ENCODE data around the gene GPX4. TPM values are rescaled to one million over a fixed set of nuclear protein-coding genes. Genes with fewer than 3 reads are reported as not detected.
A peak's percentile ranks its signal among the peaks of the same experiment; 100 is the strongest.

Gene GPX4
- total and polyA plus RNA-seq, 2 donors = 194 to 546 TPM

DNA sequence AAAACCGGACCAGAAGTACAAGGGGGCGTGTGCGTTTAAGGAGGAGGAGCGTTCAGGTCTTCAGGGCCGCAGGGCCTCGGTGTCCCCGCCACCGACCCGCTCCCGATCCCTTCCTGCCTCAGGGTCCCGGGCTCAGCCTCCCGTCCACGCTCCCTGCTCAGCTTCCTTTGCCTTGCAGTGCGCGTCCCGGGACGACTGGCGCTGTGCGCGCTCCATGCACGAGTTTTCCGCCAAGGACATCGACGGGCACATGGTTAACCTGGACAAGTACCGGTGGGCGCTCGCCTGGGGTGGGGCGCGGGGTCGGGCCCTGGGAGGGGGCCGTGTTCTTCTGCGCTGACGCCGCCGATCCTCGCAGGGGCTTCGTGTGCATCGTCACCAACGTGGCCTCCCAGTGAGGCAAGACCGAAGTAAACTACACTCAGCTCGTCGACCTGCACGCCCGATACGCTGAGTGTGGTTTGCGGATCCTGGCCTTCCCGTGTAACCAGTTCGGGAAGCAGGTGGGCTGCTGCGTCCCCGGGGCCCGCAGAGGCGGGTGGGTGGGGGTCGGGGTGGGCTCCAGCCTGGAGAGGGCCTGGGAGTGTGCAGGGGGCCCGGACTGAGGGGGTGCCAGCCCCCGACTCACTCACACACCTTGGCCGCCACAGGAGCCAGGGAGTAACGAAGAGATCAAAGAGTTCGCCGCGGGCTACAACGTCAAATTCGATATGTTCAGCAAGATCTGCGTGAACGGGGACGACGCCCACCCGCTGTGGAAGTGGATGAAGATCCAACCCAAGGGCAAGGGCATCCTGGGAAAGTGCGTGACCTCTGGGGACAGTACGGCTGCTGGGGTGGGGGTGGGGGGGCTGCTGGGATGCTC is 1.4 kb downstream of the GPX4 start:
- Histone ChIP-seq H3K36me3 (ENCODE audit: control insufficient read depth in 2 of 2, insufficient read depth in 2 of 2, low read length in 1 of 2) (peaks cover 28 to 42% of the 10 kb centered on the region in 2 donors), H3K4me1 (ENCODE audit: control insufficient read depth in 2 of 2, insufficient read depth in 2 of 2, low read length in 2 of 2) (peaks cover 19 to 41% of the 10 kb centered on the region in 2 donors), H3K27ac (ENCODE audit: low read depth in 1 of 2, low read length in 1 of 2) (peak overlapping the region; percentile 19 to 77), H3K27me3 (ENCODE audit: control insufficient read depth in 2 of 2, insufficient read depth in 1 of 2, low read length in 1 of 2) (peaks cover 0 to 4% of the 10 kb centered on the region in 2 donors), H3K9me3 (ENCODE audit: control insufficient read depth in 2 of 2, insufficient read depth in 1 of 2, low read length in 1 of 2) (no peaks in the 10 kb centered on the region), H3K4me3 (ENCODE audit: low read length in 2 of 2) (peak overlapping the region; percentile 47 to 87)
- WGBS = 52% methylated on average over 69 of the region's 69 CpGs
- no peak for DNase-seq (ENCODE audit: low read depth in 6 of 9, low spot score in 9 of 9)

GRCh38 chr19:1105873-1106840 is 2.4 kb downstream of the GPX4 start:
- Histone ChIP-seq H3K4me1 (ENCODE audit: control insufficient read depth in 2 of 2, insufficient read depth in 2 of 2, low read length in 2 of 2) (peaks cover 18 to 34% of the 10 kb centered on the region in 2 donors), H3K27ac (ENCODE audit: low read depth in 1 of 2, low read length in 1 of 2) (no peak overlapping the region), H3K4me3 (ENCODE audit: low read length in 2 of 2) (no peak overlapping the region), H3K27me3 (ENCODE audit: control insufficient read depth in 2 of 2, insufficient read depth in 1 of 2, low read length in 1 of 2) (peaks cover 0 to 4% of the 10 kb centered on the region in 2 donors), H3K9me3 (ENCODE audit: control insufficient read depth in 2 of 2, insufficient read depth in 1 of 2, low read length in 1 of 2) (no peaks in the 10 kb centered on the region), H3K36me3 (ENCODE audit: control insufficient read depth in 2 of 2, insufficient read depth in 2 of 2, low read length in 1 of 2) (peaks cover 34 to 51% of the 10 kb centered on the region in 2 donors)
- WGBS = 96% methylated on average over 32 of the region's 32 CpGs
- no peak for DNase-seq (ENCODE audit: low read depth in 6 of 9, low spot score in 9 of 9)

GRCh38 chr19:1106841-1107660 is 3.3 kb downstream of the GPX4 start:
- 92% methylated on average over 17 of the region's 17 CpGs for WGBS
- Histone ChIP-seq H3K9me3 (ENCODE audit: control insufficient read depth in 2 of 2, insufficient read depth in 1 of 2, low read length in 1 of 2) (no peaks in the 10 kb centered on the region), H3K4me3 (ENCODE audit: low read length in 2 of 2) (no peak overlapping the region), H3K4me1 (ENCODE audit: control insufficient read depth in 2 of 2, insufficient read depth in 2 of 2, low read length in 2 of 2) (peaks cover 9 to 25% of the 10 kb centered on the region in 2 donors), H3K27ac (ENCODE audit: low read depth in 1 of 2, low read length in 1 of 2) (no peak overlapping the region), H3K27me3 (ENCODE audit: control insufficient read depth in 2 of 2, insufficient read depth in 1 of 2, low read length in 1 of 2) (peaks cover 0 to 4% of the 10 kb centered on the region in 2 donors), H3K36me3 (ENCODE audit: control insufficient read depth in 2 of 2, insufficient read depth in 2 of 2, low read length in 1 of 2) (peaks cover 38 to 57% of the 10 kb centered on the region in 2 donors)
- DNase-seq (ENCODE audit: low read depth in 6 of 9, low spot score in 9 of 9) = no peak

- no peak for DNase-seq (ENCODE audit: low read depth in 6 of 9, low spot score in 9 of 9)
- H3K4me1 ChIP-seq (ENCODE audit: control insufficient read depth in 2 of 2, insufficient read depth in 2 of 2, low read length in 2 of 2) = peaks cover 9 to 18% of the 10 kb centered on the region in 2 donors
- H3K27ac ChIP-seq (ENCODE audit: low read depth in 1 of 2, low read length in 1 of 2) = no peak overlapping the region
Measured at GRCh38 chr19:1107661-1108261, 4.0 kb downstream of the GPX4 start.

DNA sequence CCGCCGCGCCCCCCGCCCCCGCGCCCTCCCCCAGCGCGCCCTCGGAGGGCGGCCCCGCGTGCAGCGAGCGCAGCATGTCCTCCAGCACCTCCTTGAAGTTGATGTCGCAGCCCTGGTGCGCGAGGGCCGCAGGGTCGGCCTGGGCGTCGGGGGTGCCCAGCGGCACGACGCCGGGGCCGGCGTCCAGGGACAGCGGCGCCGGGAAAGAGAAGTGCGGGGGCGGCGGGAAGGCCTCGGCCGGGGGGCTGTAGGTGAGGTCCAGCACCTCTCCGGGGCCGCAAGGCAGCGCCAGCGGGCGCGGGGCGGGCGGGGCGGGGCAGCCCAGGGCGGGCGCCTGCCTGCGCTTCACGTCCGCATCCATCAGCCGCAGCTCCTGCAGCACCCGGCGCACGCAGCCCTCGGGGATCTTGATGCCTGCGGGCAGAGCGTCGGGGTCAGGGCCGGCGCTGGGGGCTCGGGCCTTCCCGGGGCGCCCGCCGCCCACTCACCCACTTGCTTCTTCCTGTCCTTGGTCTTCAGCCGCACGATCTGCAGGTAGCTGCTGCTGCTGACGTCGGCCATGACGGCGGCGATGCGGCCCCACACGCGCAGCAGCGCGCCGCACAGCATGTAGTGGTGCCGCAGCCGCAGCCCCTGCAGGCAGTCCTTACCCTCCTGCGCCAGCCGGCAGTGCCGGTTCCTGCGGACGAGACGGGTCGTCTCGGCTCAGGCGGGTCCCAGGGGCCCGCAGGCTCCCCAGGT is 4.7 kb downstream of the GPX4 start:
- Histone ChIP-seq H3K36me3 (ENCODE audit: control insufficient read depth in 2 of 2, insufficient read depth in 2 of 2, low read length in 1 of 2) (peaks cover 47 to 68% of the 10 kb centered on the region in 2 donors), H3K4me1 (ENCODE audit: control insufficient read depth in 2 of 2, insufficient read depth in 2 of 2, low read length in 2 of 2) (peaks cover 7 to 17% of the 10 kb centered on the region in 2 donors), H3K27ac (ENCODE audit: low read depth in 1 of 2, low read length in 1 of 2) (no peak overlapping the region), H3K9me3 (ENCODE audit: control insufficient read depth in 2 of 2, insufficient read depth in 1 of 2, low read length in 1 of 2) (no peaks in the 10 kb centered on the region), H3K4me3 (ENCODE audit: low read length in 2 of 2) (no peak overlapping the region), H3K27me3 (ENCODE audit: control insufficient read depth in 2 of 2, insufficient read depth in 1 of 2, low read length in 1 of 2) (peaks cover 0 to 4% of the 10 kb centered on the region in 2 donors)
- DNase-seq (ENCODE audit: low read depth in 6 of 9, low spot score in 9 of 9) = no peak
- 98% methylated on average over 89 of the region's 89 CpGs for WGBS

More at GRCh38 chr19:1107661-1108261, 4.0 kb downstream of the GPX4 start:
- Histone ChIP-seq H3K9me3 (ENCODE audit: control insufficient read depth in 2 of 2, insufficient read depth in 1 of 2, low read length in 1 of 2) (no peaks in the 10 kb centered on the region), H3K36me3 (ENCODE audit: control insufficient read depth in 2 of 2, insufficient read depth in 2 of 2, low read length in 1 of 2) (peaks cover 44 to 64% of the 10 kb centered on the region in 2 donors), H3K4me3 (ENCODE audit: low read length in 2 of 2) (no peak overlapping the region), H3K27me3 (ENCODE audit: control insufficient read depth in 2 of 2, insufficient read depth in 1 of 2, low read length in 1 of 2) (peaks cover 0 to 4% of the 10 kb centered on the region in 2 donors)
- 97% methylated on average over 25 of the region's 25 CpGs for WGBS

DNA sequence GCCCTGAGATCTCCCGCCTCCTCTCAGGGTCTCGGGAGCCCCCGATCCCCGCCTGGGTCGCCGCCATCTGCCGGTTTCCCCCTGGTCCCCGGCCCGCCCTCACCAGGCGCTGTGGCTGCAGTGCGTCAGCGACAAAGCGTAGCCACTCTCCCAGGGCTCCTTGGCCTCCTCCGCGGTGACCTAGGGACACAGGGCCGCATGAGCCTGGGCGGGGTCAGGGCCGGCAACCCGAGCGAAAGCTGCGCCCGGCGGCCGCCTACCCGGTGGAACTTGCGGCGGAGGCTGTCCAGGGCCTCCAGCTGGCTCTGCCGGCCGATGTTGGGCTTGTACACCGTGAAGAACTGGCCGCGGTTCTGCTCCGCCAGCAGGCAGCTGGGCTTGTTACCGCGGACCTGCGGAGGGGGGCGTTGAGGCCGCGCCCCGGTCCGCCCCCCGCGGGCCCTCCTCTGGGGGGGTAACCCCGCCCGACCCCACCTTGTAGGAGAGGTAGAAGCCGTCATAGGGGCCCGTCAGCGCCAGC is 5.3 kb downstream of the GPX4 start:
- WGBS = 97% methylated on average over 48 of the region's 48 CpGs
- Histone ChIP-seq H3K4me3 (ENCODE audit: low read length in 2 of 2) (no peak overlapping the region), H3K27ac (ENCODE audit: low read depth in 1 of 2, low read length in 1 of 2) (no peak overlapping the region), H3K27me3 (ENCODE audit: control insufficient read depth in 2 of 2, insufficient read depth in 1 of 2, low read length in 1 of 2) (peaks cover 0 to 4% of the 10 kb centered on the region in 2 donors), H3K4me1 (ENCODE audit: control insufficient read depth in 2 of 2, insufficient read depth in 2 of 2, low read length in 2 of 2) (peaks cover 9 to 20% of the 10 kb centered on the region in 2 donors), H3K9me3 (ENCODE audit: control insufficient read depth in 2 of 2, insufficient read depth in 1 of 2, low read length in 1 of 2) (no peaks in the 10 kb centered on the region), H3K36me3 (ENCODE audit: control insufficient read depth in 2 of 2, insufficient read depth in 2 of 2, low read length in 1 of 2) (peaks cover 54 to 74% of the 10 kb centered on the region in 2 donors)
- DNase-seq (ENCODE audit: low read depth in 6 of 9, low spot score in 9 of 9) = no peak

DNA sequence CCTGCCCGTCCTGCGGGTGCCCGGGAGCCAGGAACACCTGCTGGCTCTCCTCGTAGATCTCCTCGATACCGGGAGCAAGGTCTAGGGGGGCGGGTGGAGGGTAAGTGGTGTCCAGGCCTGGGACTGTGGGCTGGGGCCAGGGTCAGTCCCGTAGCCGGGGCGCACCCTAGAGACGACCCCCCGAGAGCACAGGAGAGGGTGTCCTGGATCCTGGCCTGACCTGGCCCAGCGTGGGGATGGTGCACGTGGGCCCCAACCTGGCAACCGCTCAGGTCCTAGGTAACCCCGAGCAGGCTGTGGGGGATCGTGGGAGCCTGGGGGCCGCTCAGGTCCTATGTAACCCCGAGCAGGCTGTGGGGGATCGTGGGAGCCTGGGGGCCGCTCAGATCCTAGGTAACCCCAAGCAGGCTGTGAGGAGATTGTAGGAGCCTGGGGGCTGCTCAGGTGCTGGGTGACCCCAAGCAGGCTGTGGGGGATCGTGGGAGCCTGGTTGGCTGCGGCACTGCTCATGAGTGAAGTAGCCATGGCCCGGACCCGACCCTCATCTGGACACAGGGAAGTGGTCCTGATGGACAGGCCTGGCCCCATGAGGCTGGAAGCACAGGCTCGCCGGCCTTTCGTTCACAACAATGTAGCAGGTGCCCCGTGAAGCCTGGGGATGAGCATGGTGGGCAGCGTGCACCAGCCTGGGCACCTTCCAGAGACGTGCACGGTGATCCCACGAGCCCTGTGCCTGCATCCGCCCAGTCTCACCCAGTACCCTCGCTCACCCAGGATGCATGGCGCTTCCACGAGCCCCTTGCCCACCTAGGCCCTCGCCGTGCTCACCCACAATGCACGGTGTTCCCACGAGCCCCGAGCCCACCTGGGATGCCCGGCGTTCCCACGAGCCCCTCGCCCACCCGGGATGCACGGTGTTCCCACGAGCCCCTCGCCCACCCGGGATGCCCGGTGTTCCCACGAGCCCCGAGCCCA is 6.2 kb downstream of the GPX4 start:
- H3K4me1 ChIP-seq (ENCODE audit: control insufficient read depth in 2 of 2, insufficient read depth in 2 of 2, low read length in 2 of 2) = peaks cover 9 to 17% of the 10 kb centered on the region in 2 donors
- no peak overlapping the region for H3K27ac ChIP-seq (ENCODE audit: low read depth in 1 of 2, low read length in 1 of 2)
- DNase-seq (ENCODE audit: low read depth in 6 of 9, low spot score in 9 of 9) = no peak
- H3K4me3 ChIP-seq (ENCODE audit: low read length in 2 of 2) = no peak overlapping the region
- peaks cover 54 to 78% of the 10 kb centered on the region in 2 donors for H3K36me3 ChIP-seq (ENCODE audit: control insufficient read depth in 2 of 2, insufficient read depth in 2 of 2, low read length in 1 of 2)
- 98% methylated on average over 54 of the region's 54 CpGs for WGBS
- H3K27me3 ChIP-seq (ENCODE audit: control insufficient read depth in 2 of 2, insufficient read depth in 1 of 2, low read length in 1 of 2) = peaks cover 0 to 1% of the 10 kb centered on the region in 2 donors
- H3K9me3 ChIP-seq (ENCODE audit: control insufficient read depth in 2 of 2, insufficient read depth in 1 of 2, low read length in 1 of 2) = no peaks in the 10 kb centered on the region
